Left ventricle myocardium superior (tissue), 1 donor: Measurements from ENCODE around the gene ATP2B3. TPM values are rescaled to one million over a fixed set of nuclear protein-coding genes. Genes with fewer than 3 reads are reported as not detected.
"Not testable (repeated sequence)": the region's sequence is repeated elsewhere in the genome, so short reads cannot be mapped to it uniquely, and the experiment has no call there.

Experiments used
- ATAC-seq: fragments of 200-7000 bp; cut with Tn5 transposase; one replicate; pipeline ENCODE4 v1.9.1; 2020; ENCODE audit warnings: mild to moderate bottlenecking, moderate library complexity
- DNase-seq: peaks from one replicate; pipeline ENCODE4 v3.0.0-alpha.2; 2020
- intact Hi-C: fragments of 100-400 bp; cut with micrococcal nuclease; formaldehyde crosslinking; loops from one replicate; pipeline ENCODE4 v1.11.0; 2022
- total RNA-seq: library from RNA; stranded (reverse); fragmentation: NEBNext Ultra II Directional; extraction: Animal tissue kit (Norgen Biotek cat#: 25700); gene quantifications from one replicate; pipeline ENCODE4 v1.2.1, GENCODE V29; 2021
- donor health status: DM: no; HTN: yes; CAD: no; lungs with severe emphysema.

ATP2B3 gene
- total RNA-seq, 1 donor from 2014 or later = not detected

DNA sequence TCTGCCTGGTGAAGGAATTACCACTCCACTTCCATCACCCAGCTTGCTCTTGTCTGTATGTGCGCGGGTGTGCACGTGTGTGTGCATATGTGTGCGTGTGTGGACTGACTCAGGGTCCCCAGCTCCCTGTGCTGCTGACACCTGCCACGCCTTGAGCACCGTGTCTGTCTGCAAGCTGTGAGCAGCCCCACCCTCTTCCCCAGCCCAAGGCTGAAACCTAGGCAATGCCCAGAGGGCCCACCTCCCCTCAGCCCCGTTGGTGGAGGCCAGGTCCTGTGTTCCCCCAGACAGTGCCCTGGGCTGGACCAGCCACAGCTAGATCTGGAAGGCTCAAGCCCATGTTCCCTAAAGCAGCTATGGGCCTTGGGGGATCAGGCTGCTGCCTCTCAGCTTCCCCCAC lies 83.5 kb downstream of the ATP2B3 start:
- ATAC-seq (no peak), DNase-seq (no peak)
- intact Hi-C loops = no loop called here

GRCh38 chrX:153601511-153602110 lies 84.2 kb downstream of the ATP2B3 start:
- intact Hi-C loops = no loop called here
- DNase-seq (no peak), ATAC-seq (no peak)

DNA sequence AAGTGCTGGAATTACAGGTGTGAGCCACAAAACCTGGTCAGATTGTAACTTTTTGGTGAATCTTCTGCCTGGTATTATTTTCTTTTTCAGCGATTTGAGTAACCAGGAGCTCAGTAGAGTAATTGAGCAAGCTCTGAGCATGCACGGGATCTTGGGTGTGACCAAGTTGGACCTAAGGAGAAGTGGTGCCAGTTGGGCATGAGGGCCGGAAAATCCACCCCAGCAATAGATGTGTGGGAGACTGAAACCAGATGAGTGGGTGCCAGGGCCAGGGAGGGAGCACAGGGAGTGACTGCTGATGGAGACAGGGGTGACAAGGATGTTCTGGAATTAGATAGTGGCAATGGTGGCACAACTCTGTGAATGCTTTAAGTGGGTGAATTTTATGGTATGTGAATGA lies 85.2 kb downstream of the ATP2B3 start:
- ATAC-seq = no peak
- DNase-seq = no peak
- intact Hi-C loops = no loop called here

- DNase-seq = no peak
- no peak for ATAC-seq
- intact Hi-C loops = no loop called here
Observed at GRCh38 chrX:153603131-153603656, 85.8 kb downstream of the ATP2B3 start.

DNA sequence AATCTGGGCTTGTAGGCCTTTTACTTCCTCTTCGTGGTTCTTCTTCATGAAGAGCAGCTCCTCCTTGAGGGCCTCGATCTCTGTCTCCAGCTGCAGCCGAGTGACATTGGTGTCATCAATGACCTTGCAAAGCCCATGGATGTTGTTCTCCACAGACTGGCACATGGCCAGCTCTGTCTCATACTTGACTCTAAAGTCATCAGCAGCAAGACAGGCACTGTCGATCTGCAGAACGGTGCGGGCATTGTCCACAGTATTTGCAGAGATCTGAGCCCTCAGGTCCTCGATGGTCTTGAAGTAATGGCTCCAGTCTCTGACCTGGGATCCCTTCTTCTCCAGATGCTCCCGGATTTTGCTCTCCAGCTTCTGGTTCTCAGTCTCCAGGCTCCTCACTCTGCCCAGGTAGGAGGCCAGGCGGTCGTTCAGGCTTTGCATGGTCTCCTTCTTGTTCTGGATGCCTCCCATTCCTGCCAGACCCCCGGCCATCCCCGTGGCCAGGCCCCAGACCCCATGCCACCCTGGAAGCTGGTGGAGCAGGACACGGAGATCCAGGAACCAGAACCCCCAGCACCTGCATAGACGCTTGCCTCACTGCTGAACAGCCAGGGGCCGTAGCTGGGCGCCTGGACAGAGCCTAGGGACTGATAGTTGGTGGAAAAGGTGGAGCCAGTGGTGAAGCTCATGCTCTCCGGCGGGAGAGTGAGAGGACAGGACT lies 87.4 kb downstream of the ATP2B3 start:
- intact Hi-C loops, ATAC-seq, DNase-seq: not testable (repeated sequence)

GRCh38 chrX:153606503-153606902 lies 89.1 kb downstream of the ATP2B3 start:
- no peak for ATAC-seq
- intact Hi-C loops = no loop called here
- DNase-seq = no peak

DNA sequence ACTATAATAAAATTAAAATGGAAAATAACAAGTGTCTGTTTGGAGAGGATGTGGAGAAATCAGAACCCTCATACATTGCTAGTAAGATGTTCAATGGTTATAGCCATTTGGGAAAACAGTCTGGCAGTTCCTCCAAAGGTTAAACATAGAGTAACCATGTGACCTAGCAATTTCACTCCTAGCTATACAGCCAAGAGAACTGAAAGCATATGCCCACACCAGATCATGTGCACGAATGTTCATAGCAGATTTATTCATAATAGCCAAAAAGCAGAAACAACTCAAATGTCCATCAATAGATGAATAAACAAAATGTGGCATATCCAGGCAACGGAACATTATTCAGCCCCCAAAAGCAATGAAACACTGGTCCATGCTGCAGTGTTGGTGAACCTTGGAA lies 90.9 kb downstream of the ATP2B3 start:
- ATAC-seq = no peak
- no peak for DNase-seq
- intact Hi-C loops = no loop called here

GRCh38 chrX:153608806-153609205 lies 91.4 kb downstream of the ATP2B3 start:
- DNase-seq (no peak), ATAC-seq (no peak)
- intact Hi-C loops = no loop called here

GRCh38 chrX:153609917-153610835 lies 92.7 kb downstream of the ATP2B3 start:
- peak; percentile 99 for ATAC-seq
- intact Hi-C loops = no loop called here
- DNase-seq = peak; percentile 87

DNA sequence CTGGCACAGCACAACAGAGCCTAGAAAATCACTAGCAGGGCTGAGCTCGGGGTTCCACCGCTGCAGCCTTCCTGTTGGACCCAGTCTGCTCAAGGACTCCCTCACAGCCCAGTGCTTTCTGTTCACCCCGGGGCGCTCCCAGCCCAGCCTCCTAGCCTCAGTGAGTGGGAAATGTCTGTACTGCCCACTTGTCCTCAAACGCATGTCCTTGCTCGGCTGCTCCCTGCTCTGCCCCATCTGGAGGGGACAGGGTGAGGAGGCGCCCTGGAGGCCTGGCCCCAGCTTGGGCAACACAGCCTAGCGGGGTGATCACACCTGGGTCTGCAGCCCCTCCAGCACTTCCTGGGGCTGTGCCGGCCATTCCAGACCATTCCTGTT lies 93.4 kb downstream of the ATP2B3 start:
- intact Hi-C loops = no loop called here
- ATAC-seq (no peak), DNase-seq (no peak)

- intact Hi-C loops = no loop called here
- DNase-seq (no peak), ATAC-seq (no peak)
Observed at GRCh38 chrX:153611298-153612095, 94.1 kb downstream of the ATP2B3 start.

DNA sequence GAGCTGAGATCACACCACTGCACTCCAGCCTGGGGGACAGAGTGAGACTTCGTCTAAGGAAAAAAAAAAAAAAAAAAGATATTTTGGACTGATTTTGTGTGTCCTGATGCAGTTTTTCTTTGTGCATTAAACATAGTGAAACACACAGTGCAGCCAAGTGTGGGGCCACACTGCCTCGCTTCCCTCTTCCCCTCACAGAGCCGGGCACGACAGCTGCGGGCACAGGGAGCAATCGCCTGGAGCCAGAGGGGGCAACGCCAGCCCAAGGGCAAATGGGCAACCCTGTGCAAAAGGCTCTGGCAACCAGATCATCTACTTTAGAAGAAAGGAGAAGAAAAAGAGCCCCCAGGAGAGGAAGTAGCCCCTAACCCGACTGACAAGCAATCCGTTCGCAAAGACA lies 95.0 kb downstream of the ATP2B3 start:
- ATAC-seq (no peak), DNase-seq (no peak)
- intact Hi-C loops = no loop called here

DNA sequence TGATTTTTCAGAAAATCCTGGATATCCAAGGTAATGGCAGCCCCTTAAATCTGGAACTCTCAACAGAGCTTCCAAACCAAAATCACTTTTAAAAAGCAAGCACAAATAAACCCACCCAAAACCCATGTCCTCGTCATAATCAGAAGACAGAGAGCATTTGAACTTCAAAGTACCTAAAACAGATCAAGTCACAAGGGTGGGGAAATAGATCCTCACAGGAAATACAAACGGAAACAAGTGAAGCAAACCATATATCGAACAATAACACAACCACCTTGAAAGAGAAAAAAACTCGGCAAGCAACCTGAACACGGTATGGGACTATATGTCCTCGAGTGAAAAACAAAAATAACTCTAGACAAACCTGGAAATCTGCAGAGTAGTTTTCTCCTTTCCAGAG lies 97.4 kb downstream of the ATP2B3 start:
- DNase-seq (no peak), ATAC-seq (no peak)
- intact Hi-C loops = no loop called here

GRCh38 chrX:153620576-153620975 lies 103.1 kb downstream of the ATP2B3 start:
- DNase-seq = no peak
- ATAC-seq = no peak
- intact Hi-C loops = no loop called here

DNA sequence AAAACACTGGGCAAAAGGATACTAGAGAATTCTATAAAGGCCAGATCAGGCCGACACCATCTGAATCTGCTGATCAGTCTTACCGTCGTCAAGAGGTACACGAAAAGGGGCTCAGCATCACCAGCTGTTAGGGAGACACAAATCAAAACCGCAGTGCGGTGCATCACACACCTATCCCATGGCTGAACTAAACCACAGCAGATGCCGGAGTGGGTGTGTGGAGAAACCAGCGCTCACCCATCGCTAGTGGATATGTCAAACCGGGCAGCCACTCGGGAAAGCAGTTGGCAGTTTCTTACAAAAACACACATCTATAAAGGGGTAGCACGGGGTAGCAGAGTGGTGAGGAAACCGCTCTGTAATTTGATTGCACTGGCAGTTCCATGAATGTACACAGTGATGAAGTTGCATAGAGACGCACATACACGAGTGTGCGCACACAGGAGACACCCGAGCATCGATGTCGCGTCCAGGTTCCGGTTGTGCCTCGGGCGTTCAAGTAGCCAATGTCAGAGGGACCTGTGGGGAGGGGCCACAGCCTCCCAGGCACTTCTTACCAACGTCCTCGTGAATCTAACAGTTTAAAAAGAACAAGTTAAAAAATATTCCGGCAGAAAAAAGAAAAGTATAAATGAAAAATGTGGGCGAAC lies 104.6 kb downstream of the ATP2B3 start:
- intact Hi-C loops = no loop called here
- no peak for DNase-seq
- no peak for ATAC-seq

DNA sequence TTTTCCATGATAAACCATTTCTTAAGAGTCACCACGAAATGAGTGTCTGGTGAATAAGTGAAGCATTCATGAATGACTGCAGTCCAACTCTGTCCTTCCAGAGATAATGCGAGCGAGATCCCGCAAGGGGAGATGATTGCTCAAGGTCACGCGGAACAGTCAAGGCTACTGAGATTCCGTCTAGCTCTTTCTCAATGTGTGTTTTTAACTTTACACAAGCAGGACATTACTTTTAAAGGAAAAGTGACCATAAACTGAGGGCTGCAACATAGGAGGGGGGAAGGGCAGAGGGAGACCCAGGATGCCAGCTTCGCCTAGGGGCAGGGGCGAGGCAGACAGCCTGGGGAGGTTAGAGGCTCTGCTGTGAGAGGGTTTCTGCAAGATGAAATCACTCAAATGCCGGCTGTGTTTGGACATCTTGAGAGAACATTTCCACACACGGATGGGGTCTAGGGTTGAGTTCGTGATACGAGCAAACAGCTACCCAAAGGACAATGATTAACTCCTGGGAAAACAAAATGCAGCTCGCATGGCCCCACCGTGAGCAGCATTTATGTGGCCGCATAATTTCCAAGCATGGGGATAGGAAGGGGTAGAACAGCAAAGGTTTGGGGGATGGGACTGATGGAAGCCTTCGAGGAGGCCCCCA lies 105.3 kb downstream of the ATP2B3 start:
- DNase-seq (no peak), ATAC-seq (no peak)
- intact Hi-C loops = no loop called here

DNA sequence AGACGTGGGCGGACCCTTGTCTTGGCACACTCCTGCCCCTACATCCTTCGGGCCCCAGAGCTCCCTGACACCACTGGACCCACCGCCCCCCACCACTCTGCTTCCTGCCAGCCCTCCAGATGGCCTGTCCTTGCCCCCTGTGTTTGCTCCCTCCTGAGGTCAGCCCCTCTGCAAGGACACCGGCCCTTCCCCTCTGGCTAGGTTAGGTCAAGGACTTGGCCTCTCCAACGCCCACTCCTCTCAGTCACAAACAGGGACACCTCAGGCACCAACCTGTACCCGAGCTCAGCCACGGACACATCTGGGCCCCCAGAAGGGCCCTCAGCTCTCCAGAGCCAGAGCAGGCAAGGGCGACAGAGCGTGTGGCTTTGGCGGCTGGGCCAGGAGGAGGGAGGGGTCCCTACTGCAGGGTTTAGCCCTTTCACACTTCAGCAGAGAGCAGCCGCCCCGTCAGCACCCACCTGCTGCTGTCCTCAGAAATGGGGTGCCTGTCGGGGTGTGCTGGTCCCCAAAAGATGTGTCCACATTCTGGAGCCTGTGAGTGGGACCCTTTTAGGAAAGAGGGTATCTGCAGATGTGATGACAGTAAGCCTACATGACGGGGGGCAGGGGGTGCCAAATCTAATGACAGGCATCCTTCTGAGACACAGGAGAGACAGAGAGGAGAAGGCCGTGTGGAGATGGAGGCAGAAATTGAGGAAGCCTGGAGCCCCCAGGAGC lies 106.0 kb downstream of the ATP2B3 start:
- ATAC-seq (no peak), DNase-seq (no peak)
- intact Hi-C loops = no loop called here
